GM21447 (cell line): ENCODE data around the gene RAB8A.

Source experiments
- ATAC-seq: cut with Tn5 transposase; IDR thresholded peaks from one replicate; pipeline ENCODE4 v1.9.1; 2021; ENCODE audit not compliant: unreplicated experiment

Gene RAB8A

DNA sequence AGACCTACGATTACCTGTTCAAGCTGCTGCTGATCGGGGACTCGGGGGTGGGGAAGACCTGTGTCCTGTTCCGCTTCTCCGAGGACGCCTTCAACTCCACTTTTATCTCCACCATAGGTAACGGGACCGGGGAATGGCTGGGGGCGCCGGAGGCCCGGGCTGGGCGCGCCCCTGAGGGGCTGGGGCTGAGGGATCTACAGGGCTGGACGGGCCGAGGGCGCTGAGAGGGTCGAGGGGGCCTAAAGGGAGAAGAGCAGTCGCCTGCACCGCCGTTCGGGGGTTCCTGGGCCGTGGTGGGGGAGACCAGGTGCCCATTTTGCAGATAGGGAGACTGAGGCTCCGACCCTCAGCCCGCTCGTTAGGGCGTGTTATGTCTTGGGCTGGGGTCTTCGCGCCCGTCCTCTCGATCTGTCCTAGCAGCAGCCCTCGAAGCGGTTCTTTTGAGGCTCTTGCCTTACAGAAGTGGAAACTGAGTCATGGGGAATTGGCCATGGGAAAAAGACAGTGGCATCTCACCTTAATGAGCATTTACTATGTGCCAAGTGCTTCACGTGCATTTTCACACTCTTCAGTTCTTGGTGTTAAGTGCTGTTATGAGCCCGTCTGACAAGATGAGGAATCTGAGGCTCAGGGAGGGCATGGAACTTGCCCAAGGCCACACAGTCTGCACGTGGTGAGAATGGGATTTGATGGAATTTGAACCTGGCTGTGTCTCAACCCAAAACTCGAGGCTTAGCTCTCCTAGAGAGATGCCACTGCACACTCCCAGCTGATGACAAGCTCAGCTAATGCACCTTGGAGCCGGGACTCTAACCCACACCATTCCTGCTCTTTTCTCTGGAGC, 442 bp downstream of the RAB8A start:
- ATAC-seq = no peak

DNA sequence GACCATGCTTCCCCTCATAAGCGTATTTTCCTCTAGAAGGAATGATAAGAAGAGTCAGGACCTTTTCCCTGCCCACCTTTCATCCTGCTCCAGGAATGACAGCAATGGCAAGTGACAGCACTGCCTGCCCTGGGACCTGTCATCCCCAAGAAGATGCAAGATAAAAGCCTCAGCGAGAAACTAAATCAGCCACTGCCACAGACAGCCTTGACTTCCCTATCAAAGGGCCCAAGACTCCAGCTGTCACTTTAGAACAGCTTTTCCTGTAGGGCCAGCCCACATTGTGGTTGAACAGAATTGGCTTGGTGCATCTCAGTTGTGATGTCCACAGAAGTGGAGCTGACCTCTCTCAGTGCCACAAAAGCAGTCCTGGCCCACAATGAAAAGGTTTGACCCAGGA, 1.1 kb downstream of the RAB8A start:
- no peak for ATAC-seq

DNA sequence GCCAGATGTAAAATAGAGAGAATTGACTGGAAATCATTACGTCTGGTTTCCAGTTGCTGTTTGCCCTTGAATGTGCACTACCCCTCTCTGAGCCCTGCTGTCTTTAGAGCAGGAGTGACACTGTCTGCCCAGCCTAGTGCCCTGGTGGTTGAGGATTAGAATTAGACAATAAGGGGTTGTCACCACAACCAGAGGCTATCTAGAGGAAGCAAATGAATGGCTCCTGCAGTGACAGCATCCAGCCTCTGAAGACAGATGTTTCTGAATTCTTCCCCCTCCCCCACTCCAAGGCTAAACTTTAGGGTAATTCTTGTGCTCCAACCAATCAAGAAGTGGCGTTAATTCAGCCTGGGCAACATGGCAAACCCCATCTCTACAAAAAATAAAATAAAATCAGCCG, 2.0 kb downstream of the RAB8A start:
- ATAC-seq = no peak

DNA sequence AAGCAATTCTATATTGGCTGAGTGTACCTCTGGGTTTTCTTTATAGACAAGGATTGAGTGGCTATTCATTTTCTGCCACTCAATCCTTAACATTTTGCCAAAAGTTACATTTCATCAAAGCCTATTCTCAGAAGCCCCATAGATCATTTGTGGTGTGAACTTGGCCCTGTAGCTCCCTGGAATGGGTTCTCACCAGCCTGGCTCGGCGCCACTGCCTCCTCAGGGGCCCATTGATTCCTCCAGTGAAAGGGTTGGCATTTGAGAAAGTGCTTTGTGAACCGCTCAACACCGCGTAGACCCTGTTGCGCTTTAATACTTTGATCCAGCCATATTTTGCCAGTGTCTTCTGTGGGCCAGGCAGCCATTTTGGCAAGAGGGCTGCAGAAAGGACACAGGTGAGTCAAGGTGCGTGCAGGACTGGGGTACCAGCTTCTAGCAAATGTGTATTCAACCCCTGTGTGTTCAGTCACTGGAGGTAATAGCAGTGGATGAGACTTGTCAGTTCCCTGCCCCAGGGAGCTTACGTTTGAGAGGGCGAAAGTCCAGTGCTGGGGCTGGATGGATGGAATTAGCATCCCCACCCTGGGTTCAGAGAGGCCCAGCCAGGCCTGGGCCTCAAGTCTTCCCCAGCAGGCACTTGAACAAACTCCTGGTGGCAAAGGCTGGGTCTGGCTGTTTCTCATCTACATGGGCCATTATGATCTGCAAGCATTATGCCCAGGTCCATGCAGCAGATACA, 3.8 kb downstream of the RAB8A start:
- no peak for ATAC-seq

DNA sequence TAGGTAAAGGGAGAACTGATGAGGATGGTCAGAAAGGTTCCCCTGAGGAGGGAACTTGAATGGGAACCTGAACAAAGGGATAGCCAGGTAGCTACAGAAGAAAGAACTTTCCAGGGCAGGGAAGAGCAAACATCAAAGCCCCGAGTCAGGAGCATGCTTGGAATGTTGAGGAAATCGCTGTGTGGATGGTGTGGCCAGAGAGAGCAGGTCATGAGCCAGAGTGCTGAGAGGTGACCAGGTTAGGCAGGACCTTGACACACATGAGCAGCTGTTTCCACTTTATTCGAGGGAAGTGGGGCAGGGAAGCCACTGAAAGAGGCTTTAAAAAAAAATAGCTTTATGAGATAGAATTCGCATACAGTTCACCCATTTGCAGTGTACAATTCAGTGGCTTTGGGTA, 4.4 kb downstream of the RAB8A start:
- no peak for ATAC-seq

DNA sequence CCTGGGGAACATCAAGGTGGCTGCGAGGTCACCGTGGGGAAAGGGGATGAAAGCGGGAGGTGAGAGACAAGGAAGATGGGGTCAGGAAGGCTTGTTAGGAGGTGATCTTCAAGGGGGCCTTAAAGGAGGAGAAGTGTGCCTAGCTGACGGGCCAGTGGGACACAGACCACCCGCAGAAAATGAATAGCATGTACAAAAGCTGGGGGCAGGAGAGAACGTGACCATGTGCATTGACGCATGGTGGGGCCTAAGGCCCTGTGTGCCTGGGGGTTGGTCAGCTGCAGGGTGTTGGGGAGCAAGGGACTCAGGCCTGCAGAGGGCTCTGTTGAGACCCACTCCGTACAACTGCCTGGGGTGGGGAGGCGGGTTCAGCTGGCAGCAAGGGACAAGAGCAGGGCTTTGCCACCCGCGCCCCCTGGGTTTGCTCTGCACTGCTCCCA, 5.9 kb downstream of the RAB8A start:
- ATAC-seq = no peak

DNA sequence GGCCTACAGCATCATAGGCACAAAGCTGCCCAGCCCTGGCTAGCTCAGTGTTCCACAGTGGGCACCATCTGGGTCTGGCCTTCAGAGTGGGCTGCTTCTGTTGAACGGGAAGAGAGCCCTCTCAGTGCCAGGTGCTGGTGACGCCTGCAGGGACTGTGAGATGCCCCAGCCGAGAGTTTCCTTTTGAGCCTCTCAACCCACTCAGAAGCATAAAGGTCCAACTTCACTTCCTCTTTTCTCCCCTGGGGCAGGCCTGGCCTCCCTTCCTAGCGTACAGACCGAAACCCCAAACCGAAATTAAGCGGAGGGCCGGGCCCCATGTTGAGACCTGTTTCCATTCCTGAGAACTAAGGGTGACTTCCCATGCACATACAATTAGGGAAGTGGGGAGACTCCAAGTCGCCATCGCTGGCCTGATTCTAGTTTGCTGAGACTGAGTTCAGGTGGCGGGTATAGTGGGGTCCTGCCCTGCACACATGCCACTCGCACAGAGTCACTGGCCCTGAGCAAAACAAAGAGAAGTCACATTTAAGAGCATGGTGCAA, 6.9 kb downstream of the RAB8A start:
- ATAC-seq = peak; percentile 70

DNA sequence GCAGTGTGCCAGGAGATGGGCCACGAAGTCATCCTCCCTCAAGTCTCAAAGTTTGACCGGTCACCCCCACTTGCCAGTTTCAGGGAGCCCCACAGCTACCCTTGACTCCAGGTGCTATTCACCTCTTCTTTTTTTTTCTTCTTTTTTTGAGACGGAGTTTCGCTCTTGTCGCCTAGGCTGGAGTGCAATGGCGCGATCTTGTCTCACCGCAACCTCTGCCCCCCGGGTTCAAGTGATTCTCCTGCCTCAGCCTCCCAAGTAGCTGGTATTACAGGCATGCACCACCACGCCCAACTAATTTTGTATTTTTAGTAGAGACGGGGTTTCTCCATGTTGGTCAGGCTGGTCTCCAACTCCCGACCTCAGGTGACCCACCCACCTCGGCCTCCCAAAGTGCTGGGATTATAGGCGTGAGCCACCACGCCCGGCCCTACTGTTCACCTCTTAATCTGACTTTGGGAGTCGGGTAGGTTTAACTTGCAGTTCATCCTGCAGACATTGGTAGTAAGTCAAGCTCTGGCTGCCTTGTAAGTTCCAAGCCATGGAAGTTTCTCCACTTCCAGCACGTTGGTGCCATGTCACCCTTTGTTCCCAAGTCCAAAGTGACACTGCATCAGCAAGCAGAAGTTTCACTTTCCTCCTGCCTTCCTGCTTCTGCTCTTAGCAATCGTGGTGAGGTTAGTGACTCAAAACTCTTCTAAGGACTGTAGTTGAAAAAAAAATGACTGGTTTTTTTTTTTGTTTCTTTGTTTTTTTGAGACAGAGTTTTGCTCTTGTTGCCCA, 7.6 kb downstream of the RAB8A start:
- ATAC-seq = peak; percentile 1

DNA sequence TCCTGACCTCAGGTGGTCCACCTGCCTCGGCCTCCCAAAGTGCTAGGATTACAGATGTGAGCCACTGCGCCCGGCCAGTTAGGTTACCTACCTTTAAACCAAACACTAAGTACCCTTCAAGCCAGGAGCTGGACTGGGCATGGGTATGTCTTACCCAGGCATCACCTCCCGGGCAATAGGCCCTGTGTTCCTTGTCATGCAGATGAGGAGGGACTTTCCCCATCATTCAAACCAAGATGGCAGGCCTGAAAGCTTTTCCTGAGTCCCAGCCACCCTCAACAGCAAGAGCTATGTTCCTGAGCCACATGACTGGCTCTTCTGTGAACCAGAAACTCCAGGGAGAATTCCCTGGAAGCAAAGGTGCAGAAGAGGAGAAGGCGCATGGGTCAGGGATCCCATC, 9.5 kb downstream of the RAB8A start:
- no peak for ATAC-seq

DNA sequence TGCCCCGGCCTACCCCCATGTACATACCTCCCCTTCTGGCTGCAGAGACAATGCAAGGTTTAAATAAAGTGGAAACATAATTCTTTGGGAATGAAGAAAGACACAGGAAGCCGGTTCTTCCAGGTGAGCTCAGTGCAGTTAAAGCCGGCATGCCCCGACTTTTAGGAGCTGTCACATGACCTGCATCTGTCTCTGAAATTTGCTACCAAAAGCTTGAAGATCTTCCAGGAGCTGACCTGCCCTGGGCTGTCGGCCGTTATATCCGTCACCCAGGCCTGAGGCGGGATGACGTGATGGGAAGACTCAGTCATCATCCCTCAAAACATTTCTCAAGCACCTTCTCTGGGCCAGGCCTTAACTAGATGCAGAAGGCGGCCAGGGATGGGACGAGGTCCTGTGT, 10.3 kb downstream of the RAB8A start:
- ATAC-seq = no peak

DNA sequence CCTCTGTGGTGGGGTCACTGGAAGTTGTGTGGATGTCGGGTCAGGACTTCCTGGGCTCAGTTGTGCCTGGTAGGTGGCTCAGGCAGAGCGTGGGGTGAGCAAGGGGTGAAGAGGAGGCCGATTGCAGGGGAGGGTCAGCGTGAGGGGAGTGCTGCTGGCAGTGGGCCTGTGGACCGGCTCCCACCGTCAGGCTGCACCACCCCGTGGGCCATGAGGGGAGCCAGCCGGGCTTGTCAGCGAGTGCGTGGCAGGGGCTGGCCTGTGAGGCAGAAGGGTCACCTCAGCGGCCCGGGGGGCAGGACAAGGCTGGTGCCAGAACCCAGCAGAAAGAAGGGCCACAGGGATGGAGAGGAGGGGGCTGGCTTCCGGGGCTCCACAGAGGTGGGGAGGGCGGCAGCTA, 13.3 kb downstream of the RAB8A start:
- no peak for ATAC-seq

DNA sequence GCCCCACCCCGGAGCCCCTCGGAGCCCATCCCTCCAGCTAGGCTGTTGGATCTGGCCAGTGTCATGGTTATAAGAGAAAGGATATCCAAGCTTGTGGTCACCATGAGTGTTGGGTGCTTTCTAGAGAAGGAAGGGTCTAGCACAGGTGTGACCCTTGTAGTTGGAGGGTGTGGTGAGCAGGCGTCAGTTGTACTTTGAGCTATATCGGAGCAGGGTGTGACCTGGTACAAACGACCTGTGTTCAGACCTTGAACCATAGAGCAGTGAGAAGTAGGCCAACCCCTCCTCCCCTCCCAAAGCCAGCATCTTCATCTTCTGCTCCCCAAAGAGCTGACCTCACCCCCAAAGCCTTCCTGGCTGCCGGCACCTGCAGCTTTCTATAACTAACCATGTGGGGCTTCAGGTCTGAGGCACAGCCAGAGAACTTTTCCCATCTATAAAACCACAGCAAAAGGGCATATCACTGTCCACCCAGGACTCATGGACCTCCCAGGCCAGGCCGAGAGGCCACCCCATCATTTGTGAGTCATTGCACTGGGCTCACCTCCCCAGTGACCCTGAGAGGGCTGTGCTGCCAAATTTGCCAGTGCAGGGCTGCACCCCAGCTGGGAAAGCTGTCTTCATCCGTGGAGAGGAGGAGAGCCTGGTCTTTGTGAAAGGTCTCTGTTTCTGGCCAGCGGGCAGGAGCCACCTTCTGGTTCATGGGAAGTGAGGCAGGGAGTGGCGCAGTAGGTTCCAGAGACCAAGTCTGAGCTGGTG, 14.2 kb downstream of the RAB8A start:
- ATAC-seq = no peak

DNA sequence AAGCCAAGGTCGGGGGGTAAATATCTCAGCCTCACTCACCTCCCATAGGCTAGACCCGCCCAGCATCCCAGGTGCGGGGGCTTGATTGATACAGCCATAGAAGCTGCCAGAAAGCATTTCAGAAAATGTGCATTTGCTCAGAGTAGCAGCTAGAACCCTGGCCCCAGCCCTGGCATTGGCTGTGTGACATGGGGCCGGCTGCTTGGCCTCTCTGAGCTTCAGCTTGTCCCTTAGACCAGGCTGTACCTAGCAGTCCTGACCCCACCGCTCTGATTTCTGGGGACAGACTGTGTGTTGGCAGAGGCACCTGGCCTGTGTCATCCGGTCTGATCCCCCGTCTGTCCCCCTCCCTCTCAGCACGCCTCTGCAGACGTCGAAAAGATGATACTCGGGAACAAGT, 15.4 kb downstream of the RAB8A start:
- ATAC-seq = no peak

DNA sequence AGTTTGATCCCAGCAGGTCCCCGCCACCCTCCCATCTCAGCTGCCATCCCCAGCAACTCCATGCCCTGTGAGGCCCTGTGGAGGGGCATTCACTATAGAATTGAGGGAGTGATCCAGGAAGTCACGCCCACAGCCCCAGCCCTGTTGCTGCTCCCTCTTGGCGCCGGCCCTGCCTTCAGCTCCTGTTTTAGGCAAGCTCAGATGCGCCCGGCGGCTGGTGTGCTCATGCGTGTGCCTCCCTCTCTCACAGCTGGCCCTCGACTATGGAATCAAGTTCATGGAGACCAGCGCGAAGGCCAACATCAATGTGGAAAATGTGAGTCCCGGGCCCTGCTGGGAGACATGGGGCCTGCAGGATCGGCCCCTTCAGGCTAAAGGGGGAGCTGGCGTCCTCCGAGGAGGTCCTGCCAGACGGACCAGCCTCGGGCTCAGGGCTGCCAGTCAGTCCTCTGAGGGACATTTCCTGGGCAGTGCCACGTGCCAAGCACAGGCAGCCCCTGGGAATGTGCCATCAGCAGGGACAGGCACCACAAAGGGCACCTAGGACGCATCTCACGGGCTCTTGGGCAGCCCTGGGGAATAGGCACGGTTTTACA, 16.2 kb downstream of the RAB8A start:
- no peak for ATAC-seq

DNA sequence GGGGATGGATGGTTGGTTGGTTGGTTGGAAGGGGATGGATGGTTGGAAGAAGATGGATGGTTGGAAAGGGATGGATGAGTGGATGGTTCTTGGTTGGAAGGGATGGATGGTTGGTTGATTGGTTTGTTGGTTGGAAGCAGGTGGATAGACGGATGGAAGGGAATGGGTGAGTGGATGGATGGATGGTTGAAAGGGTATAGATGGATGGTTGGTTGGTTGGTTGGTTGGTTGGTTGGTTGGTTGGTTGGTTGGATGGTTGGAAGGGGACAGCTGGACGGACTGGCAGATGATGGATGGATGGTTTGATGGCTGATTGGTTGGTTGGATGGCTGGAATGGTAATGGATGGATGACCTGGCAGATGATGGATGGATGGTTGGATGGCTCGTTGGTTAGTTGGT, 20.0 kb downstream of the RAB8A start:
- no peak for ATAC-seq

DNA sequence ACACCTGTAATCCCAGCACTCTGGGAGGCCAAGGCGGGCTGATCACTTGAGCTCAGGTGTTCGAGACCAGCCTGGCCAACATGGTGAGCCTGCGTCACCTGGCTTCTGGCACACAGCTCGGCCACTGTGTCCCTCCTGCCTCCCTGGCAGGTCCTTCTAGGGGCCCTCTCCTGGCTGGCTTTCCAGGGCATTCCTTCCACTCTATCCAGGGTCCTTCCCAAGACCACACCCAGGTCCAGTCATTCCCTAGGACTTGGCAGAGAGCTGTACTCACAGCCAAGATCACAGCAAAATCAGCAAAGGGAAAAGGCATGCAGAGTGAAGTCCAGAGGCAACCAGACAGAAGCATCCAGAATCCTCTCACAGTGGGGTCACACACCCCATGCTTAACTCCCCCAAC, 22.1 kb downstream of the RAB8A start:
- no peak for ATAC-seq

DNA sequence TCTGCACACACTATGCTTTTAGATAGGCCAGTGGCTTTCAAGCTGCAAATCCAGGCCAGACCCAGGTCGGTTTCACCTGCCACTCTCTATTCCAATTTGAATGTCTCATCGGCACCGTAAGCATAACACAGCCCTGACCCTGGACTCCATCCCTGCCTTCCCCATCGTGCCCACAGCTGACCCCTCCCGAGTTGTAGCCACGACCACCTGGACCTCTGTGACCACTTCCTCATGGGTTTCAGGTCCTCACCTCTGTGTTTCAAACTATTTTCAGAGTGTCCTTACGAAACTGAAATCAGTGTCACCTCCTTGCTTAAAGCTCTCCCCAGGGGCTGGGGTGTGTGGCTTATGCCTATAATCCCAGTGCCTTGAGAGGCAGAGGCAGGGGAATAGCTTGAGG, 22.8 kb downstream of the RAB8A start:
- no peak for ATAC-seq

DNA sequence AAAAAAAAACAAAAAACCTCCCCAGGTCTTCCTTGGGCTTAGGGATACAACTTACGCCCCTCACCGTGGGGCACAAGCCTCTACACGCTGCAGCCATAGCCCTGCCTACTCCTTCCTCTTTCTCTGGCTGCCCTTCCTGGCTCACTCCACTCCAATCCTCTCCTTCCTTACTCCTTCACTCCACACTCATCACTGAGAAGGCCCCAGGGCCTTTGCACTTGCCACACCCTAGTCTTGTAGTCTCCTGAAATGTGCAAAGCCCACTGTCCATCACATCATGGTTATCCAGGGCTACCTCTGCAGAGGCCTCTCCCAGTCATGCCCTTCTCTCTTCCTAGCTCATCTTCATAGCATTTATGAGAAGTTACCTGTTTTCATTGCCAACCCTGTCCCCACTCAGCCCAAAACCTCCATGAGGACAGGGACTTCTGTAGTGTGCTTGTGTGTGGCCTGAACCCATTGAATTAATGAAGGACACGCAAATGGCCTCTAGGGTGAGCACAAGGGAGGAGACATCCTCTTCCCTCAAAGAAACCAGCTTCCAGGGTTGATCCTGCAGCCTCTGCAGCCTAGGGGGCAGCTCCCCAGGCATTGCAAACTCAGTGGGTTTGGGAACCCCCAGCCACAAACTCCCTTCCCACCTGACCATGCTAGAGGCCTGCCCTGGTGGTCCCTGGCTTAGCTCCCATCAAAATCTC, 23.9 kb downstream of the RAB8A start:
- ATAC-seq = no peak

DNA sequence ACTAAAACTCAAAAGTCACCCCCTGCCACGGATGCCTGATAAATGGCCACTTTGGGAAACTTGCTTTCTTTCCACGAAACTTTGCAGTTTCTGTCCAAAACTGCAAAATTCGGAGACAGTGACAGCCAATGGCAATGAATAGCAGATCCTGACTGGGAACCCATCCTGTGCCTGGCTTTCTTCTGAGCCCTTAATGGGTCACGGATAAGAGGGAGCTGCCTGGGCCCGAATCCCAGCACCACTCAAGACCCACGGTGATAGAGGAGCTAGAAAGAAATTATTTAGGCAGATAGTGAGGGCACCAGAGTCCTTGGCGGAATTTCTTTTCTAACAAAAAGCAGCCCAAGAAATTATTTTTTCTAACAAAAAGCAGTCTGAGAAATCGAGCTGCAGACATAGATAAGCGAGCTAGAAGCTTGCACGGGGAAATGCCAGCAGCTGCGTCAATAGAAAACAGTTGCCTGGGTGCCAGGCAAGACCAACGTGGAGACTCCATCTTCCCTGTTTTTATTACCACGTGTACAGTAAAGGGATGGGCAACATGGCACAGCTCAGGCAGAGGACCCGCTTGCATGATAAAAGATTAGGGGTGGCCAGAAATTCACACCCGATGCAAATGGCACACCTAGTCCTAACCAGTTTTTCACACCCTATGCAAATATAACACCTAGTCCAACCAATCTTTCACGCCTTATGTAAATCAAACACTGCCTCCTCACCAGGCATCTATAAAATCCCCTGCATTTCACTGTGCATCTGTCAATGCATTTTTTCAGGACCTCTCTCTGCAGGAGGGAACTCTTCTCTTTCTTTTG, 24.7 kb downstream of the RAB8A start:
- ATAC-seq = no peak
